MCF 10A (cell line): Measurements from ENCODE around the gene AGMO. TPM values are rescaled to one million over a fixed set of nuclear protein-coding genes. Genes with fewer than 3 reads are reported as not detected.

Experiments
- BruUV-seq: library from RNA; stranded (reverse); fragments of 400-500 nt; replicated peaks from 2 replicates; lab custom pipeline; 2021; lab: Mats Ljungman, UMichigan
- CTCF ChIA-PET: fragments of 300-600 bp; sonication (Branson Sonifier 250); formaldehyde crosslinking; extraction: SDS; loops from one replicate; lab custom pipeline; 2021; ENCODE audit warnings: antibody characterized with exemption, inconsistent platforms; lab: Yijun Ruan, JAX
- POLR2A ChIA-PET: fragments of 300-600, 350-650 bp; sonication (Branson Sonifier 250); formaldehyde crosslinking; extraction: SDS; loops from one replicate; lab custom pipeline; 2020; ENCODE audit warnings: antibody characterized with exemption, inconsistent platforms; lab: Yijun Ruan, JAX
- DNase-seq: peaks from one replicate; pipeline ENCODE4 v3.0.0-alpha.2; 2018; ENCODE audit not compliant: unreplicated experiment
- H3K27ac Mint-ChIP-seq: one replicate; pipeline ENCODE4 v1.8.0; 2022; ENCODE audit warnings: mild to moderate bottlenecking, low read depth, mixed read lengths; ENCODE audit not compliant: unreplicated experiment
- H3K27me3 Mint-ChIP-seq: one replicate; pipeline ENCODE4 v1.8.0; 2022; ENCODE audit warnings: mixed read lengths; ENCODE audit not compliant: insufficient read depth, unreplicated experiment
- H3K36me3 Mint-ChIP-seq: one replicate; pipeline ENCODE4 v1.8.0; 2022; ENCODE audit warnings: mild to moderate bottlenecking, moderate library complexity, mixed read lengths; ENCODE audit not compliant: insufficient read depth, unreplicated experiment
- H3K4me1 Mint-ChIP-seq: one replicate; pipeline ENCODE4 v1.8.0; 2022; ENCODE audit warnings: mixed read lengths; ENCODE audit not compliant: insufficient read depth, unreplicated experiment
- H3K4me3 Mint-ChIP-seq: one replicate; pipeline ENCODE4 v1.8.0; 2022; ENCODE audit warnings: mild to moderate bottlenecking, moderate library complexity, mixed read lengths; ENCODE audit not compliant: unreplicated experiment
- H3K9me3 Mint-ChIP-seq: one replicate; pipeline ENCODE4 v1.8.0; 2022; ENCODE audit warnings: mixed read lengths; ENCODE audit not compliant: unreplicated experiment
- intact Hi-C: fragments of 100-400 bp; cut with micrococcal nuclease; formaldehyde crosslinking; loops from 2 replicates; pipeline ENCODE4 v1.14.1; 2022
- total RNA-seq: library from RNA; stranded (reverse); gene quantifications from 2 replicates; pipeline ENCODE4 v1.2.3, GENCODE V29; 2022
- TF ChIP-seq, protein P1 (sequence below): fragments of 200-600 bp; IDR thresholded peaks from one replicate; pipeline ENCODE4 v1.8.0; 2022; ENCODE audit warnings: antibody characterized with exemption, mild to moderate bottlenecking; ENCODE audit not compliant: unreplicated experiment

AGMO gene
- total RNA-seq, 1 experiment from 2014 or later, result not detected

DNA sequence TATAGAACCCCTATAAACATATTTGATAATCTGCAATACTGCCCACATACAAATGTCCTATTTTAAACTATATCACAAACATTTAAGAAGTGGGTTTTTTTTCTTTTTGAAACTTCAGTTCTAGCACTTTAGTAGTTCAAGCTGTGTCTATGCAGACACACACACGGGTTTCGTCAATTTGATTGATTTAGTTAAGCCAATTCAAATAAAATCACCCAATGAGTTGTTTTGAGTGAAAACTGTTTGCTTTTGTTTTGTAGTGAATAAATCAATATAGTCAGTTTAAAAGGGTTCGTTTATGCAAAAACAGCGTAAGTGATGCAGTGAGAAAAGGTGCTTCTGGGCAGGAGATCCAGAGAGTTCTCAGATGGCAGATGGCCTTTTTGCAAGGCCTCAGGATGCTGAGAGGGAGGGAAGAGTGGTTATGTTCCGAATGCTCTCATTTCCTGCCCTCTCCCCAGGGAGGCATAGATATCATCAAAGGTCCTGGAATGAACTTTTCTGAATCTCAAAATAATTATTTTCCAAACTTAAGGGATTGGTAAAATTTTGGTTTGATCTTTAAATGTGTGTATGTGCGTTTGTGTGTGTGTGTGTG, 102.7 kb downstream of the AGMO start:
- intact Hi-C loops, result no loop called here
- no peak for DNase-seq
- Mint-ChIP-seq H3K27ac (no peak overlapping the region), H3K9me3 (no peaks in the 10 kb centered on the region), H3K4me3 (no peak overlapping the region), H3K4me1 (no peaks in the 10 kb centered on the region), H3K36me3 (no peaks in the 10 kb centered on the region), H3K27me3 (peaks cover 30% of the 10 kb centered on the region)
- ChIA-PET POLR2A (no interaction called here), CTCF (no interaction called here)
- TF ChIP-seq, protein P1, sequence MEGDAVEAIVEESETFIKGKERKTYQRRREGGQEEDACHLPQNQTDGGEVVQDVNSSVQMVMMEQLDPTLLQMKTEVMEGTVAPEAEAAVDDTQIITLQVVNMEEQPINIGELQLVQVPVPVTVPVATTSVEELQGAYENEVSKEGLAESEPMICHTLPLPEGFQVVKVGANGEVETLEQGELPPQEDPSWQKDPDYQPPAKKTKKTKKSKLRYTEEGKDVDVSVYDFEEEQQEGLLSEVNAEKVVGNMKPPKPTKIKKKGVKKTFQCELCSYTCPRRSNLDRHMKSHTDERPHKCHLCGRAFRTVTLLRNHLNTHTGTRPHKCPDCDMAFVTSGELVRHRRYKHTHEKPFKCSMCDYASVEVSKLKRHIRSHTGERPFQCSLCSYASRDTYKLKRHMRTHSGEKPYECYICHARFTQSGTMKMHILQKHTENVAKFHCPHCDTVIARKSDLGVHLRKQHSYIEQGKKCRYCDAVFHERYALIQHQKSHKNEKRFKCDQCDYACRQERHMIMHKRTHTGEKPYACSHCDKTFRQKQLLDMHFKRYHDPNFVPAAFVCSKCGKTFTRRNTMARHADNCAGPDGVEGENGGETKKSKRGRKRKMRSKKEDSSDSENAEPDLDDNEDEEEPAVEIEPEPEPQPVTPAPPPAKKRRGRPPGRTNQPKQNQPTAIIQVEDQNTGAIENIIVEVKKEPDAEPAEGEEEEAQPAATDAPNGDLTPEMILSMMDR, result no peak
- BruUV-seq, result no TSS peak

DNA sequence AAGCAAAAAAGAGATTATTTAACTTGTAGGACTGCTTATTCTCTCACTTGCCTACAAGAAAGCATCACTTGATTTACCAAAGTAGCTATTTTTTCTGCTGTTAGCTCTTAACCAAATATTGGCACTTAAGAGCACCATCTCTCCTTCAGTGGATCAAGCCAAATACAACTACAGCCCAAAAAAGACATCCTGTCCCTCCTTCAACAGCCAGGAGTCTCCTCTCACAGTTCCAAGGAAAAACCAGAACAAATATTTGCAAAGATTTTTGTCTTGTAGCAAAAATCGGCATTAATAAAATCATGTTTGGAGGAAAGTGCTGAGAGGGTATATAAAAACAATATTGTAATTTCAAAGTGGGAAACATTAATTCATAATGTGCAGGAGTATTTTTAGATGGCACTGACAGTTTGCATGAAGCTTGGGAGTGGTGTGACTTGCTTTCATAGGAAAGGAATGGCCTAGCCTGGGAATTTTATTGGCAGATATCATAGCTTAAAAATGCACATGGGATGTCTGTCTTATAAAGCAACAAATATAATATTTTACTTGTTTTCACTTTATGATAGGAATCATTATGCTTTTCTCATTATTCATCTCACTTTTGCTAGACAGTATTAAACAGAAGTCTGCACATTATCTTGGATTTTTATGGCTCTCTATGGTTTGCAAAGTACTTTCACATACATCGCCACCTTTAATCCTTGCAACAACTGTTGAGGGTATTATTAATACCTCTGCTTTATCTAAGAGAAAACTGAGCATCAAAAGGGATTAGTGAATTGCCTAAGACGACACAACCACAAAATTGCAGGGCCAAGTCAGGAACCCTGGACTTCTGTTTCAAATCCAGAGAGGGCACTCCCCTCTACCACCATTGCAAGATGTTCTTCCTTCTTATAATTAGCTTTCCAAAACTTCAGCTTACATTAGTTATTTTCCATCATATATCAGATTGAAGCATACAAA, 103.5 kb downstream of the AGMO start:
- CTCF ChIA-PET, result interaction anchor here (0.7 kb wide), 1 partner anchor 10 kb away, joined by 3 read pairs; no protein-coding TSS in a partner anchor
- peaks cover 35% of the 10 kb centered on the region for H3K27me3 Mint-ChIP-seq
- no peak overlapping the region for H3K27ac Mint-ChIP-seq
- DNase-seq, result no peak
- no peak overlapping the region for H3K4me3 Mint-ChIP-seq
- no peaks in the 10 kb centered on the region for H3K36me3 Mint-ChIP-seq
- H3K9me3 Mint-ChIP-seq, result no peaks in the 10 kb centered on the region
- intact Hi-C loops, result no loop called here
- POLR2A ChIA-PET, result interaction anchor here (0.6 kb wide), 1 partner anchor 627 kb away, joined by 3 read pairs; no protein-coding TSS in a partner anchor
- H3K4me1 Mint-ChIP-seq, result no peaks in the 10 kb centered on the region
- no TSS peak for BruUV-seq
- TF ChIP-seq, protein P1, result no peak

DNA sequence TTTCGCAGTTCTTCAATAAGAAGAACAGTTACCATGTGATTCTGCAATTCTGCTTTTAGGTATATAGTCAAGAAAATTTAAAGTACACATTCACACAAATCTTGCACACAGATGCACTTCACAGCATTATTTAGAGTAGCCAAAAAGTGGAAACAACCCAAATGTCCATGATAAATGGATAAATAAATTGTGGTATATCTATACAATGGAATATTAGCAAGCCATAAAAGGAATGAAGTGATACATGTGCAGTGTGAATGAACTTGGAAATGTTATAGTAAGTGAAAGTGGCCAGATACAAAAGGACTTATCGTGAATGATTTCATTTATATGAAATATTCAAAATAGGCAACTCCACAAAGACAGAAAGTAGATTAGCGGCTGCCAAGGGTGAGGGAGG, 109.1 kb downstream of the AGMO start:
- ChIA-PET POLR2A (no interaction called here), CTCF (interaction anchor here (0.6 to 0.7 kb wide), 2 partner anchors 89 to 125 kb away, joined by 3 to 4 read pairs; no protein-coding TSS in a partner anchor)
- Mint-ChIP-seq H3K27ac (no peak overlapping the region), H3K9me3 (no peaks in the 10 kb centered on the region), H3K36me3 (no peaks in the 10 kb centered on the region), H3K4me1 (no peaks in the 10 kb centered on the region), H3K4me3 (no peak overlapping the region), H3K27me3 (peaks cover 53% of the 10 kb centered on the region)
- no TSS peak for BruUV-seq
- DNase-seq, result no peak
- TF ChIP-seq, protein P1, result no peak
- intact Hi-C loops, result no loop called here

DNA sequence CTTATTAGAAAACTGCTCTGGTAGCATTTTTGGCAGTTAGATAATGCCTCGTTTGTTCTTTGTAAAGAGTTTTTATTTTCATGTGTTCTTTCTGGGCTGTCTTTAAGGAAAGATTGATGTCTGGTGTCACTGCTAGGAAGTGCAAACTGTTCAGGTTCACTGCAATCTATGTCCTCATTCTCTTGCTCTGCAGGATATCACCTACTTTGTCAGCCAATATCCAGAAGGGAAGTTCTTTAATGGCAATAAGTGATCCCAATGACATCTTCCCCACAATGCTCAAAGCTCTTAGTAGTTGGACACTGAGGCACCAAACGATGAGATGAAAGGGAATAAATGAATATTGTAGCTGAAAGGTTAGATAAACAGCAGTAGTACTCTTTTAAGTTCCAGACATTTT, 115.1 kb downstream of the AGMO start:
- ChIA-PET CTCF (no interaction called here), POLR2A (no interaction called here)
- Mint-ChIP-seq H3K4me1 (no peaks in the 10 kb centered on the region), H3K36me3 (no peaks in the 10 kb centered on the region), H3K9me3 (no peaks in the 10 kb centered on the region), H3K27ac (no peak overlapping the region), H3K4me3 (no peak overlapping the region), H3K27me3 (peaks cover 2% of the 10 kb centered on the region)
- intact Hi-C loops, result no loop called here
- DNase-seq, result no peak
- TF ChIP-seq, protein P1, result no peak
- BruUV-seq, result no TSS peak
